Cardiac fibroblast (primary cell): ENCODE results near the gene APOC4.
"Not testable (repeated sequence)": the region's sequence is repeated elsewhere in the genome, so short reads cannot be mapped to it uniquely, and the experiment has no call there.

ENCODE experiments used
- DNase-seq, 2 donors: peaks; one replicate each; pipeline versions ENCODE4 v3.0.0 to v3.0.0-alpha.2; 2010; ENCODE audit warnings: low read depth in 2 of 2
- H3K4me3 ChIP-seq, 2 donors: replicated peaks in 1 of 2; 1 replicate in 1 of 2; 2 replicates in 1 of 2; pipeline ENCODE4 v1.5.1; 2011; ENCODE audit warnings: low read depth in 2 of 2, low read length in 2 of 2, mild to moderate bottlenecking in 2 of 2, moderate library complexity in 1 of 2
- CTCF ChIP-seq: IDR thresholded peaks from one replicate; pipeline ENCODE4 v1.5.1; 2011; ENCODE audit warnings: low read depth, mild to moderate bottlenecking, low read length, inconsistent platforms

APOC4 gene

GRCh38 chr19:44960906-44961728, 19.1 kb downstream of the APOC4 start:
- no peak overlapping the region for H3K4me3 ChIP-seq
- no peak for DNase-seq
- no peak for TF ChIP-seq CTCF

GRCh38 chr19:44961821-44962220, 19.8 kb downstream of the APOC4 start:
- no peak for TF ChIP-seq CTCF
- no peak overlapping the region for H3K4me3 ChIP-seq
- no peak for DNase-seq

- no peak overlapping the region for H3K4me3 ChIP-seq
- TF ChIP-seq CTCF: no peak
- DNase-seq: no peak
Observed at GRCh38 chr19:44968118-44968517, 26.1 kb downstream of the APOC4 start.

DNA sequence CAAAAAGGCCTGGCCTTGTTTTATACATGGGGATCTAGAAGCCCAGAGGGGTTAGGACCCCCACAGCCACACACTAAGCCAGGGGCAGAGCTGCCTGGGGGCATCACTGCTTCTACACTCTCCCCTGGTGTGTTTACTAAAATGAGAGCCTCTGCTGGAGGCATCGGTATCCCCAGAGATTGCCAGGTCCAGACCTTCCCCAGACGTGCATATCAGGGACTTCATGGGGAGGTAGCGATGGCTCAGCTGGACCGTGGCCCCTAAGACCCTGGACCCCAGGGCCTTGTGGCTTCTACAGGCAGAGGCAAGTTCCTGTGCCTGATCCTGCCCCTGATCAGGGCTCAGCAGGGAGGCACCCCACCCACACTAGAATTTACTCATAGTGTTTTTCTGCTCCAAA, 26.6 kb downstream of the APOC4 start:
- TF ChIP-seq CTCF: no peak
- no peak overlapping the region for H3K4me3 ChIP-seq
- no peak for DNase-seq

DNA sequence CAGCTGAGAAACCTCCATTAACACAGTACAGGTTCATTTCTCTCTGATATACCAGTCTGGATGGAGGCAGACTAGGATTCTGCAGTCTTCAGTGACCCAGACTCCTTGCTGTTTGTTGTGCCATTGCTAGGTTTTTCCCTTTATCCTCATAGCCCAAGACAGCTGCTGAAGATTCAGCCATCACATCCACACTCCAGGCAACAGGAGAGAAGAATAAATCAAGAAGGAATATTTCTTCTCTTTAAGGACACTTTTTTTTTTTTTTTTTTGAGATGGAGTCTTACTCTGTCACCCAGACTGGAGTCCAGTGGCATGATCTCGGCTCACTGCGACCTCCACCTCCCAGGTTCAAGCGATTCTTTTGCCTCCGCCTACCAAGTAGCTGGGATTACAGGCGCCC, 27.4 kb downstream of the APOC4 start:
- TF ChIP-seq CTCF: no peak
- DNase-seq: no peak
- no peak overlapping the region for H3K4me3 ChIP-seq

- DNase-seq, H3K4me3 ChIP-seq: not testable (repeated sequence)
Observed at GRCh38 chr19:44971451-44971850, 29.4 kb downstream of the APOC4 start.

DNA sequence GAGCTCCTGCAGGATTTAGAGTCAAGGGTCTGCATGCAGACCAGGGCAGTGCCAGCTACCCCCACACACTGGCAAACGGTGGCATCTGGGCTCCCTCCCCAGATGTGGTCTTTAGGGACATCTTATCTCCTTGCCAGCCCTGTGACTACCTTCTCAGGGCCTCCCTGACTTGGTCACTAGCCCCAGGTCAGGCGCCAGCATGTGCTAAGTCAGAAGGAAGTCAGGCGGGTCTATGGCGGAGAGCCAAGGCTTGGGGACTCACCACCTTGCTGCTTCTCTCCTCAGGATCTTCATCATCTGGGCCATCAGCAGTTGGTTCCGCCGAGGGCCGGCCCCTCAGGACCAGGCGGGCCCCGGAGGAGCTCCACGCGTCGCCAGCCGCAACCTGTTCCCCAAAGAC, 30.8 kb downstream of the APOC4 start:
- no peak for TF ChIP-seq CTCF
- H3K4me3 ChIP-seq: no peak overlapping the region
- DNase-seq: no peak
